H9 (cell line): Measurements from ENCODE around the gene C2orf78. TPM values are rescaled to one million over a fixed set of nuclear protein-coding genes. Genes with fewer than 3 reads are reported as not detected.
A peak's percentile ranks its signal among the peaks of the same experiment; 100 is the strongest.

ENCODE experiments used
- DNase-seq: peaks from one replicate; pipeline ENCODE4 v3.0.0-alpha.2; 2017
- H2AFZ ChIP-seq: one replicate; pipeline ENCODE4 v1.6.1; 2013; ENCODE audit warnings: mild to moderate bottlenecking, low read length, control low read depth, moderate library complexity
- H2AK5ac ChIP-seq: 2 replicates; pipeline ENCODE4 v1.6.1; 2013; ENCODE audit warnings: low read length, control low read depth, mixed read lengths; ENCODE audit not compliant: insufficient read length
- H2BK120ac ChIP-seq: one replicate; pipeline ENCODE4 v1.6.1; 2013; ENCODE audit warnings: low read depth, mild to moderate bottlenecking, low read length, control low read depth, inconsistent platforms; ENCODE audit not compliant: poor library complexity, severe bottlenecking
- H2BK12ac ChIP-seq: 2 replicates; pipeline ENCODE4 v1.6.1; 2013; ENCODE audit warnings: low read length, control low read depth, mixed read lengths, low read depth; ENCODE audit not compliant: insufficient read length
- H2BK15ac ChIP-seq: 2 replicates; pipeline ENCODE4 v1.6.1; 2013; ENCODE audit warnings: low read depth, low read length, control low read depth
- H2BK20ac ChIP-seq: one replicate; pipeline ENCODE4 v1.6.1; 2013; ENCODE audit warnings: low read depth, mild to moderate bottlenecking, low read length, control low read depth, inconsistent platforms; ENCODE audit not compliant: poor library complexity, severe bottlenecking
- H2BK5ac ChIP-seq: 2 replicates; pipeline ENCODE4 v1.6.1; 2013; ENCODE audit warnings: low read length, control low read depth, mixed read lengths; ENCODE audit not compliant: insufficient read length
- H3K14ac ChIP-seq: 2 replicates; pipeline ENCODE4 v1.6.1; 2013; ENCODE audit warnings: low read length, control low read depth; ENCODE audit not compliant: insufficient read depth
- H3K18ac ChIP-seq: 2 replicates; pipeline ENCODE4 v1.6.1; 2013; ENCODE audit warnings: low read depth, mild to moderate bottlenecking, mixed read lengths, low read length, control low read depth; ENCODE audit not compliant: insufficient read length
- H3K23ac ChIP-seq: 2 replicates; pipeline ENCODE4 v1.6.1; 2013; ENCODE audit warnings: low read length, control low read depth, mixed read lengths, low read depth; ENCODE audit not compliant: insufficient read length
- H3K23me2 ChIP-seq: 2 replicates; pipeline ENCODE4 v1.6.1; 2013; ENCODE audit warnings: low read depth, mild to moderate bottlenecking, mixed read lengths, low read length, control low read depth; ENCODE audit not compliant: insufficient read length, poor library complexity, severe bottlenecking
- H3K27ac ChIP-seq: 2 replicates; pipeline ENCODE4 v1.5.1; 2013; ENCODE audit warnings: low read length, control low read depth, mixed read lengths, low read depth; ENCODE audit not compliant: insufficient read length
- H3K27me3 ChIP-seq: 2 replicates; pipeline ENCODE4 v1.6.1; 2013; ENCODE audit warnings: low read length, control low read depth, inconsistent platforms; ENCODE audit not compliant: insufficient read depth
- H3K4ac ChIP-seq: 2 replicates; pipeline ENCODE4 v1.6.1; 2013; ENCODE audit warnings: low read depth, mild to moderate bottlenecking, control low read depth, inconsistent platforms, low read length, moderate library complexity
- H3K4me1 ChIP-seq: 2 replicates; pipeline ENCODE4 v1.6.1; 2013; ENCODE audit warnings: low read length, control low read depth, inconsistent platforms; ENCODE audit not compliant: insufficient read depth
- H3K4me2 ChIP-seq: 2 replicates; pipeline ENCODE4 v1.6.1; 2013; ENCODE audit warnings: low read length, control low read depth, mixed read lengths; ENCODE audit not compliant: insufficient read length, insufficient read depth
- H3K56ac ChIP-seq: 2 replicates; pipeline ENCODE4 v1.6.1; 2013; ENCODE audit warnings: low read depth, mild to moderate bottlenecking, mixed read lengths, low read length, control low read depth; ENCODE audit not compliant: insufficient read length
- H3K79me1 ChIP-seq: 2 replicates; pipeline ENCODE4 v1.6.1; 2013; ENCODE audit warnings: low read depth, mild to moderate bottlenecking, moderate library complexity, low read length, control low read depth, inconsistent platforms; ENCODE audit not compliant: insufficient read depth, poor library complexity, severe bottlenecking
- H3K79me2 ChIP-seq: 2 replicates; pipeline ENCODE4 v1.6.1; 2013; ENCODE audit warnings: low read length, control low read depth, inconsistent platforms; ENCODE audit not compliant: insufficient read depth
- H3K9ac ChIP-seq: 2 replicates; pipeline ENCODE4 v1.6.1; 2013; ENCODE audit warnings: low read length, control low read depth, mixed read lengths; ENCODE audit not compliant: insufficient read length; ENCODE audit errors: extremely low read depth
- H3K9me3 ChIP-seq: one replicate; pipeline ENCODE4 v1.6.1; 2013; ENCODE audit warnings: low read depth, low read length, inconsistent platforms; ENCODE audit not compliant: control insufficient read depth
- H3T11ph ChIP-seq: one replicate; pipeline ENCODE4 v1.6.1; 2013; ENCODE audit warnings: mild to moderate bottlenecking, low read length, control low read depth, inconsistent platforms
- H4K20me1 ChIP-seq: one replicate; pipeline ENCODE4 v1.6.1; 2013; ENCODE audit not compliant: control insufficient read depth, insufficient read length, insufficient read depth
- H4K5ac ChIP-seq: 2 replicates; pipeline ENCODE4 v1.6.1; 2013; ENCODE audit warnings: low read depth, mild to moderate bottlenecking, mixed read lengths, low read length, control low read depth; ENCODE audit not compliant: insufficient read length
- H4K8ac ChIP-seq: replicated peaks from 2 replicates; pipeline ENCODE4 v1.6.1; 2013; ENCODE audit warnings: low read length, control low read depth, mixed read lengths, low read depth; ENCODE audit not compliant: insufficient read length
- H4K91ac ChIP-seq: 2 replicates; pipeline ENCODE4 v1.6.1; 2013; ENCODE audit warnings: low read depth, mild to moderate bottlenecking, moderate library complexity, mixed read lengths, low read length, control low read depth; ENCODE audit not compliant: insufficient read length
- H3K27ac Mint-ChIP-seq, 3 experiments: 2 replicates in 2 of 3; 3 replicates in 1 of 3; pipeline ENCODE4 v1.8.0; 2020 to 2021; ENCODE audit warnings: mixed read lengths in 3 of 3, mild to moderate bottlenecking in 1 of 3, moderate library complexity in 1 of 3
- H3K27me3 Mint-ChIP-seq: 2 replicates; pipeline ENCODE4 v1.8.0; 2021; ENCODE audit warnings: low read depth, mild to moderate bottlenecking, moderate library complexity, mixed read lengths
- H3K36me3 Mint-ChIP-seq, 3 experiments: 2 replicates in 2 of 3; 3 replicates in 1 of 3; pipeline ENCODE4 v1.8.0; 2020 to 2021; ENCODE audit warnings: low read depth in 3 of 3, mixed read lengths in 3 of 3; ENCODE audit not compliant: insufficient read depth in 1 of 3
- H3K4me1 Mint-ChIP-seq, 2 experiments: 2 replicates each; pipeline ENCODE4 v1.8.0; 2020; ENCODE audit warnings: mixed read lengths in 2 of 2
- H3K4me3 Mint-ChIP-seq, 2 experiments: 2 replicates in 1 of 2; 3 replicates in 1 of 2; pipeline ENCODE4 v1.8.0; 2020 to 2021; ENCODE audit warnings: mild to moderate bottlenecking in 2 of 2, mixed read lengths in 2 of 2, moderate library complexity in 1 of 2
- H3K9me3 Mint-ChIP-seq, 2 experiments: 2 replicates in 1 of 2; 3 replicates in 1 of 2; pipeline ENCODE4 v1.8.0; 2020; ENCODE audit warnings: mild to moderate bottlenecking in 2 of 2, mixed read lengths in 2 of 2, moderate library complexity in 1 of 2
- WGBS: extraction: QIAGEN DNeasy Blood & Tissue Kit; methylation state at CpG from one replicate; pipeline ENCODE4 v1.1.7; 2013; ENCODE audit warnings: missing lambda C conversion rate, low lambda C conversion rate, mixed read lengths; ENCODE audit not compliant: insufficient read length; ENCODE audit errors: extremely low coverage; 5-methylcytosine and 5-hydroxymethylcytosine counted together
- total RNA-seq: library from RNA; stranded (reverse); gene quantifications from 2 replicates; pipeline ENCODE4 v1.2.1, GENCODE V29; 2021
- TF ChIP-seq, protein P1 (sequence below): fragments of 200-600 bp; sonication (generic); conservative IDR thresholded peaks from 3 replicates; pipeline ENCODE4 v1.8.0; 2021; ENCODE audit warnings: antibody characterized with exemption, mild to moderate bottlenecking

C2orf78 gene
- total RNA-seq, 1 experiment from 2014 or later, result 0.09 TPM

GRCh38 chr2:73736855-73737779 is 46.9 kb upstream of the C2orf78 start, which contains the start of gene TPRKB:
TPRKB (minus strand) TSS chr2:73737345; CDS start chr2:73734569, 2,776 bp downstream.
- DNase-seq, result peak; percentile 96
- Mint-ChIP-seq H3K27ac (peak within 1 kb of the TSS; percentile 65 to 89 (median 69)), H3K27me3 (peaks cover 48% of the 10 kb centered on the region), H3K36me3 (peaks cover 13 to 29% (median 19%) of the 10 kb centered on the region in 3 experiments), H3K4me3 (peak within 1 kb of the TSS; percentile 97 to 99), H3K9me3 (peaks cover 10% of the 10 kb centered on the region in 2 experiments), H3K4me1 (peaks cover 5 to 8% of the 10 kb centered on the region in 2 experiments)
- H4K5ac ChIP-seq, result no peak within 1 kb of the TSS
- H3K4me1 ChIP-seq, result no peaks in the 10 kb centered on the region
- no peak within 1 kb of the TSS for H4K8ac ChIP-seq
- no peaks in the 10 kb centered on the region for H4K20me1 ChIP-seq
- no peak within 1 kb of the TSS for H2BK12ac ChIP-seq
- peak within 1 kb of the TSS; percentile 96 for H3K4me2 ChIP-seq
- no peak within 1 kb of the TSS for H2AK5ac ChIP-seq
- H3T11ph ChIP-seq, result no peak within 1 kb of the TSS
- no peak within 1 kb of the TSS for H2BK15ac ChIP-seq
- H3K79me2 ChIP-seq, result no peaks in the 10 kb centered on the region; the same call in 1 of the 2 replicates
- H3K4ac ChIP-seq, result no peak within 1 kb of the TSS
- no peak within 1 kb of the TSS for H3K56ac ChIP-seq
- H2AFZ ChIP-seq, result peak within 1 kb of the TSS; percentile 98
- no peak within 1 kb of the TSS for H4K91ac ChIP-seq
- H3K9ac ChIP-seq, result peak within 1 kb of the TSS; percentile 70
- TF ChIP-seq, protein P1, sequence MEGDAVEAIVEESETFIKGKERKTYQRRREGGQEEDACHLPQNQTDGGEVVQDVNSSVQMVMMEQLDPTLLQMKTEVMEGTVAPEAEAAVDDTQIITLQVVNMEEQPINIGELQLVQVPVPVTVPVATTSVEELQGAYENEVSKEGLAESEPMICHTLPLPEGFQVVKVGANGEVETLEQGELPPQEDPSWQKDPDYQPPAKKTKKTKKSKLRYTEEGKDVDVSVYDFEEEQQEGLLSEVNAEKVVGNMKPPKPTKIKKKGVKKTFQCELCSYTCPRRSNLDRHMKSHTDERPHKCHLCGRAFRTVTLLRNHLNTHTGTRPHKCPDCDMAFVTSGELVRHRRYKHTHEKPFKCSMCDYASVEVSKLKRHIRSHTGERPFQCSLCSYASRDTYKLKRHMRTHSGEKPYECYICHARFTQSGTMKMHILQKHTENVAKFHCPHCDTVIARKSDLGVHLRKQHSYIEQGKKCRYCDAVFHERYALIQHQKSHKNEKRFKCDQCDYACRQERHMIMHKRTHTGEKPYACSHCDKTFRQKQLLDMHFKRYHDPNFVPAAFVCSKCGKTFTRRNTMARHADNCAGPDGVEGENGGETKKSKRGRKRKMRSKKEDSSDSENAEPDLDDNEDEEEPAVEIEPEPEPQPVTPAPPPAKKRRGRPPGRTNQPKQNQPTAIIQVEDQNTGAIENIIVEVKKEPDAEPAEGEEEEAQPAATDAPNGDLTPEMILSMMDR, result no peak
- no peak within 1 kb of the TSS for H3K18ac ChIP-seq
- no peak within 1 kb of the TSS for H3K14ac ChIP-seq
- no peak within 1 kb of the TSS for H2BK20ac ChIP-seq
- H3K23me2 ChIP-seq, result peaks cover 7% of the 10 kb centered on the region
- no peaks in the 10 kb centered on the region for H3K9me3 ChIP-seq
- H2BK5ac ChIP-seq, result no peak within 1 kb of the TSS
- H2BK120ac ChIP-seq, result no peak within 1 kb of the TSS
- H3K27me3 ChIP-seq, result peaks cover 13% of the 10 kb centered on the region
- no peaks in the 10 kb centered on the region for H3K79me1 ChIP-seq
- WGBS, result no CpG with 5 or more reads among the region's 49 CpGs
- no peak within 1 kb of the TSS for H3K27ac ChIP-seq
- H3K23ac ChIP-seq, result no peak within 1 kb of the TSS
